HepG2 (cell line): Measurements from ENCODE around the gene CACNG7. TPM values are rescaled to one million over a fixed set of nuclear protein-coding genes. Genes with fewer than 3 reads are reported as not detected.

Experiments used
- ARID5B ChIP-seq: IDR thresholded peaks from 2 replicates; pipeline ENCODE4 v1.4.0; 2020; ENCODE audit warnings: mild to moderate bottlenecking, missing genetic modification reagents
- ARNTL ChIP-seq: sonication (generic); formaldehyde crosslinking; IDR thresholded peaks from 2 replicates; pipeline ENCODE4 v1.4.0; 2020; ENCODE audit warnings: mild to moderate bottlenecking, missing genetic modification reagents
- CTCF ChIP-seq: sonication (generic); formaldehyde crosslinking; IDR thresholded peaks from 2 replicates; pipeline ENCODE4 v1.5.0; 2020; ENCODE audit warnings: mild to moderate bottlenecking, missing genetic modification reagents, moderate library complexity
- FOSL2 ChIP-seq: sonication (generic); formaldehyde crosslinking; IDR thresholded peaks from 2 replicates; pipeline ENCODE4 v1.4.0; 2020; ENCODE audit warnings: missing genetic modification reagents
- HDAC6 ChIP-seq: fragments of 200-600 bp; sonication (generic); IDR thresholded peaks from 2 replicates; pipeline ENCODE4 v1.7.0; 2017; ENCODE audit warnings: mild to moderate bottlenecking, antibody characterized with exemption, low read length, low read depth
- PRDM10 ChIP-seq: sonication (generic); formaldehyde crosslinking; IDR thresholded peaks from 2 replicates; pipeline ENCODE4 v1.4.0; 2020; ENCODE audit warnings: low read depth, missing genetic modification reagents
- SATB2 ChIP-seq: sonication (generic); formaldehyde crosslinking; IDR thresholded peaks from 2 replicates; pipeline ENCODE4 v1.5.0; 2020; ENCODE audit warnings: missing genetic modification reagents
- STAG1 ChIP-seq: sonication (generic); formaldehyde crosslinking; IDR thresholded peaks from 2 replicates; pipeline ENCODE4 v1.4.0; 2020; ENCODE audit warnings: missing genetic modification reagents
- ZBTB33 ChIP-seq: sonication (generic); formaldehyde crosslinking; IDR thresholded peaks from 2 replicates; pipeline ENCODE4 v1.4.0; 2020; ENCODE audit warnings: missing genetic modification reagents
- ZFX ChIP-seq: sonication (generic); formaldehyde crosslinking; IDR thresholded peaks from 2 replicates; pipeline ENCODE4 v1.4.0; 2020; ENCODE audit warnings: mild to moderate bottlenecking, low read depth, missing genetic modification reagents, moderate library complexity
- ZNF143 ChIP-seq: sonication (generic); formaldehyde crosslinking; IDR thresholded peaks from 2 replicates; pipeline ENCODE4 v1.4.0; 2020; ENCODE audit warnings: missing genetic modification reagents
- ZNF160 ChIP-seq: sonication (generic); formaldehyde crosslinking; IDR thresholded peaks from 2 replicates; pipeline ENCODE4 v1.8.0; 2022; ENCODE audit warnings: mild to moderate bottlenecking, inconsistent platforms, missing genetic modification reagents
- ZNF629 ChIP-seq: sonication (generic); formaldehyde crosslinking; conservative IDR thresholded peaks from 2 replicates; pipeline ENCODE4 v1.5.0; 2020; ENCODE audit warnings: missing genetic modification reagents
- ZNF687 ChIP-seq: sonication (generic); formaldehyde crosslinking; IDR thresholded peaks from 2 replicates; pipeline ENCODE4 v1.5.1; 2020; ENCODE audit warnings: mild to moderate bottlenecking, missing genetic modification reagents, moderate library complexity
- polyA plus RNA-seq, 8 experiments: library from polyadenylated mRNA; depleted of rRNA in 3 of 8; stranded (reverse) in 7 of 8; unstranded in 1 of 8; fragments of >200 nt; fragmentation: Illumina TruSeq in 4 of 8; extraction: Trizol in 4 of 8; gene quantifications; 2 replicates each; pipeline versions ENCODE4 v1.2.1 to v1.2.3, GENCODE V29; 2011 to 2016; ENCODE audit warnings: low read depth in 4 of 8, missing spikeins in 1 of 8, mixed read lengths in 1 of 8; ENCODE audit not compliant: insufficient read depth in 1 of 8
- total RNA-seq, 5 experiments: library from RNA; depleted of rRNA; stranded (reverse); fragments of >200 nt; fragmentation: Illumina TruSeq; extraction: Trizol; gene quantifications; 2 replicates each; pipeline ENCODE4 v1.2.3, GENCODE V29; 2016; ENCODE audit warnings: low read depth in 1 of 5

CACNG7 gene
- total and polyA plus RNA-seq, 2 of the 13 experiments (the other 11 are each of a cell fraction or from before 2014, with no cell fraction given) = not detected

- TF ChIP-seq ZNF687 (0 out of 2 replicates have a peak, but pooled peaks have one; percentile 12), ZNF160 (CRISPR knock-in tag) (no peak), PRDM10 (CRISPR knock-in tag) (no peak), SATB2 (no peak), ARNTL (CRISPR knock-in tag) (no peak), CTCF (CRISPR knock-in tag) (peak; percentile 69), ZNF629 (peak; percentile 64; the same call in 1 of the 2 replicates), ZBTB33 (CRISPR knock-in tag) (peak; percentile 34; the same call in 1 of the 2 replicates), ZFX (CRISPR knock-in tag) (no peak), FOSL2 (CRISPR knock-in tag) (peak; percentile 58; the same call in 1 of the 2 replicates), HDAC6 (no peak), STAG1 (peak; percentile 49), ARID5B (CRISPR knock-in tag) (no peak), ZNF143 (CRISPR knock-in tag) (no peak)
Measured at GRCh38 chr19:53912653-53913052, 3.6 kb downstream of the CACNG7 start (continued).
